ENCODE results near the gene ADAMTSL5.

The ADAMTSL5 gene

GRCh38 chr19:1460033-1460995, 52.5 kb downstream of the ADAMTSL5 start:
- H3F3A ChIP-seq (ENCODE audit: insufficient read depth, low read length): no peaks in the 10 kb centered on the region
- H3K9me3 ChIP-seq (ENCODE audit: low read length): no peaks in the 10 kb centered on the region
- no peaks in the 10 kb centered on the region for H3K79me2 ChIP-seq (ENCODE audit: insufficient read depth, low read length)
- H3K9ac ChIP-seq (ENCODE audit: low read length): no peak overlapping the region
- no peak overlapping the region for H2AFZ ChIP-seq (ENCODE audit: low read length)
- no peak for TF ChIP-seq CTCF (IDR thresholded peaks at IDR 0.05; ENCODE audit: low read length)
- no peak for TF ChIP-seq EZH2 (IDR thresholded peaks at IDR 0.05; ENCODE audit: borderline replicate concordance, low read length)
- no peaks in the 10 kb centered on the region for H4K20me1 ChIP-seq (ENCODE audit: insufficient read depth, low read length)
- no peak overlapping the region for H3K4me3 ChIP-seq (ENCODE audit: low read depth, low read length, poor library complexity, severe bottlenecking)
- H3K27me3 ChIP-seq (ENCODE audit: insufficient read depth, low read length): no peaks in the 10 kb centered on the region; the same call in 1 of the 2 replicates
- H3K4me2 ChIP-seq (ENCODE audit: low read length): no peak overlapping the region
- H3K9me2 ChIP-seq (ENCODE audit: low read depth, low read length): no peaks in the 10 kb centered on the region
- H3K4me1 ChIP-seq (ENCODE audit: insufficient read depth, low read length, severe bottlenecking): no peaks in the 10 kb centered on the region
- H3K36me3 ChIP-seq (ENCODE audit: insufficient read depth, low read length): no peaks in the 10 kb centered on the region
- H3K27ac ChIP-seq (ENCODE audit: low read depth, low read length, poor library complexity, severe bottlenecking): no peak overlapping the region

- Histone ChIP-seq H3K27ac (ENCODE audit: low read depth, low read length, poor library complexity, severe bottlenecking) (no peak overlapping the region), H3K4me2 (ENCODE audit: low read length) (no peak overlapping the region), H2AFZ (ENCODE audit: low read length) (no peak overlapping the region), H3K9me3 (ENCODE audit: low read length) (no peaks in the 10 kb centered on the region), H4K20me1 (ENCODE audit: insufficient read depth, low read length) (no peaks in the 10 kb centered on the region), H3K79me2 (ENCODE audit: insufficient read depth, low read length) (no peaks in the 10 kb centered on the region), H3K9ac (ENCODE audit: low read length) (no peak overlapping the region), H3K36me3 (ENCODE audit: insufficient read depth, low read length) (no peaks in the 10 kb centered on the region), H3K27me3 (ENCODE audit: insufficient read depth, low read length) (no peaks in the 10 kb centered on the region; the same call in 1 of the 2 replicates), H3K9me2 (ENCODE audit: low read depth, low read length) (no peaks in the 10 kb centered on the region), H3K4me3 (ENCODE audit: low read depth, low read length, poor library complexity, severe bottlenecking) (no peak overlapping the region), H3F3A (ENCODE audit: insufficient read depth, low read length) (no peaks in the 10 kb centered on the region), H3K4me1 (ENCODE audit: insufficient read depth, low read length, severe bottlenecking) (peaks cover 3% of the 10 kb centered on the region)
- TF ChIP-seq CTCF (IDR thresholded peaks at IDR 0.05; ENCODE audit: low read length) (no peak), EZH2 (IDR thresholded peaks at IDR 0.05; ENCODE audit: borderline replicate concordance, low read length) (no peak)
Measured at GRCh38 chr19:1459479-1459878, 53.3 kb downstream of the ADAMTSL5 start.

GRCh38 chr19:1457892-1458291, 54.9 kb downstream of the ADAMTSL5 start:
- Histone ChIP-seq H3K9ac (ENCODE audit: low read length) (no peak overlapping the region), H3K4me3 (ENCODE audit: low read depth, low read length, poor library complexity, severe bottlenecking) (no peak overlapping the region), H3K79me2 (ENCODE audit: insufficient read depth, low read length) (no peaks in the 10 kb centered on the region), H3K27me3 (ENCODE audit: insufficient read depth, low read length) (no peaks in the 10 kb centered on the region; the same call in 1 of the 2 replicates), H3K36me3 (ENCODE audit: insufficient read depth, low read length) (no peaks in the 10 kb centered on the region), H3K4me2 (ENCODE audit: low read length) (no peak overlapping the region), H3K27ac (ENCODE audit: low read depth, low read length, poor library complexity, severe bottlenecking) (no peak overlapping the region), H3K4me1 (ENCODE audit: insufficient read depth, low read length, severe bottlenecking) (peaks cover 3% of the 10 kb centered on the region), H2AFZ (ENCODE audit: low read length) (no peak overlapping the region), H4K20me1 (ENCODE audit: insufficient read depth, low read length) (no peaks in the 10 kb centered on the region), H3K9me3 (ENCODE audit: low read length) (no peaks in the 10 kb centered on the region), H3F3A (ENCODE audit: insufficient read depth, low read length) (no peaks in the 10 kb centered on the region), H3K9me2 (ENCODE audit: low read depth, low read length) (no peaks in the 10 kb centered on the region)
- TF ChIP-seq CTCF (IDR thresholded peaks at IDR 0.05; ENCODE audit: low read length): no peak
- no peak for TF ChIP-seq EZH2 (IDR thresholded peaks at IDR 0.05; ENCODE audit: borderline replicate concordance, low read length)

Measured in OCI-LY1 (cell line).